ENCODE measurements around the gene CBFA2T3. TPM values are rescaled to one million over a fixed set of nuclear protein-coding genes. Genes with fewer than 3 reads are reported as not detected.
"Not testable (repeated sequence)": the region's sequence is repeated elsewhere in the genome, so short reads cannot be mapped to it uniquely, and the experiment has no call there.

Gene CBFA2T3
- total and polyA plus RNA-seq, 7 experiments from 2014 or later, result 0.14 to 25.2 (median 0.38) TPM; not detected in 1

DNA sequence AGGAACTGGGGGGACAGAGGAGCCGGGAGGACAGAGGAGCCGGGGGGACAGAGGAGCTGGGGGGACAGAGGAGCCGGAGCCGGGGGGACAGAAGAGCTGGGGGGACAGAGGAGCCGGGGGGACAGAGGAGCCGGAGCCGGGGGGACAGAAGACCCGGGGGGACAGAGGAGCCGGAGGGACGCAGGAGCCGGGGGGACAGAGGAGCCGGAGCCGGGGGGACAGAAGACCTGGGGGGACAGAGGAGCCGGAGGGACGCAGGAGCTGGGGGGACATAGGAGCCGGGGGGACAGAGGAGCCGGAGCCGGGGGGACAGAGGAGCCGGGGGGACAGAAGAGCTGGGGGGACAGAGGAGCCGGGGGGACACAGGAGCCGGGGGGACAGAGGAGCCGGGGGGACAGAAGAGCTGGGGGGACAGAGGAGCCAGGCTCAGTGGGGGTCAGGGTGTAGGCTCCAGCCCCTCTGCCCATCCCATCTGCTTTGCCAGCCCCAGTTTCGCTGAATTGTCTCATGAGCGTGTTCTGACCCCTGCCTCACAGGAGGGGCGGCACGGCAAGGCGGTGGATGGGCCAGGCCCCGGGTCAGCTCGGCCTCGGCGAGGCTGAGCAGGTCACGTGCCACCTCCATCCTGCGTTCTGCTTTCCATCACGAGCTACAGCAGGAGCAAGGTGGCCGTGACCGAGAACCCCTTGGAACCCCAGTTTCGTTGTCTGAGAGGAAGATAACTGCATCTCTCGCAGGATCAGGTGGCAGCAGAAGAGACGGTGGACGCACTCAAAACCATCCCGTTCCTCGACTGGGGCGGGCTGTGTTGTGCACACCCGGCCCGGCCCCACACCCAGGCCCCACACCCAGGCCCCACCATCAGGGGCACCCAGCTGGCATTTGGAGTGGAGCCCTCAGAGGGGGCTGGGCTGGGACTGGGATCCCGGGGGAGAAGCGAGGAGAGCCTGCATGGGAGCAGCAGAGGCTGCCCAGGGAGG lies 26.1 kb upstream of the CBFA2T3 start:
- Histone ChIP-seq H3K9me3 (ENCODE audit: control insufficient read depth in 2 of 3, low read length in 3 of 3) (peaks cover 0 to 11% (median 0%) of the 10 kb centered on the region in 3 experiments), H3K36me3 (ENCODE audit: control insufficient read depth in 2 of 3, insufficient read depth in 3 of 3, low read length in 3 of 3) (no peaks in the 10 kb centered on the region), H3K27me3 (ENCODE audit: control insufficient read depth in 2 of 2, insufficient read depth in 2 of 2, low read length in 2 of 2) (no peaks in the 10 kb centered on the region), H3K4me3 (ENCODE audit: low read length) (no peak overlapping the region), H3K27ac (ENCODE audit: low read depth, low read length) (no peak overlapping the region), H3K4me1 (ENCODE audit: control insufficient read depth in 2 of 2, insufficient read depth in 2 of 2, low read length in 2 of 2) (no peaks in the 10 kb centered on the region)
- intact Hi-C loops (cut with micrococcal nuclease), result no loop called here
- no peak overlapping the region for H3K27ac Mint-ChIP-seq
- no peak for ATAC-seq
- H3K4me1 Mint-ChIP-seq, result peaks cover 0 to 26% (median 18%) of the 10 kb centered on the region in 7 donors
- H3K9me3 Mint-ChIP-seq, result peaks cover 0 to 17% (median 7%) of the 10 kb centered on the region in 11 donors
- peaks cover 21 to 28% (median 23%) of the 10 kb centered on the region in 5 donors for H3K27me3 Mint-ChIP-seq
- no peak for DNase-seq
- H3K4me3 Mint-ChIP-seq, result peak overlapping the region in 1 of 10 donors; percentile 13
- ChIA-PET CTCF (no interaction called here), POLR2A (no interaction called here)
- peaks cover 0 to 5% (median 0%) of the 10 kb centered on the region in 5 donors for H3K36me3 Mint-ChIP-seq

GRCh38 chr16:89002081-89002480 lies 25.1 kb upstream of the CBFA2T3 start:
- H3K4me3 ChIP-seq (ENCODE audit: low read length); H3K27ac Mint-ChIP-seq; H3K27ac ChIP-seq (ENCODE audit: low read depth, low read length); H3K4me3 Mint-ChIP-seq; POLR2A ChIA-PET; DNase-seq; H3K4me1 ChIP-seq (ENCODE audit: control insufficient read depth in 2 of 2, insufficient read depth in 2 of 2, low read length in 2 of 2); H3K27me3 ChIP-seq (ENCODE audit: control insufficient read depth in 2 of 2, insufficient read depth in 2 of 2, low read length in 2 of 2); H3K36me3 ChIP-seq (ENCODE audit: control insufficient read depth in 2 of 3, insufficient read depth in 3 of 3, low read length in 3 of 3); ATAC-seq; intact Hi-C loops (cut with micrococcal nuclease); H3K36me3 Mint-ChIP-seq: not testable (repeated sequence)
- Mint-ChIP-seq H3K9me3 (peaks cover 4 to 24% (median 14%) of the 10 kb centered on the region in 11 donors), H3K27me3 (peaks cover 15 to 28% (median 19%) of the 10 kb centered on the region in 5 donors), H3K4me1 (peaks cover 0 to 26% (median 18%) of the 10 kb centered on the region in 7 donors)
- peaks cover 0 to 21% (median 0%) of the 10 kb centered on the region in 3 experiments for H3K9me3 ChIP-seq (ENCODE audit: control insufficient read depth in 2 of 3, low read length in 3 of 3)
- CTCF ChIA-PET, result interaction anchor here (0.7 kb wide), 1 partner anchor 565 kb away, joined by 4 read pairs; no protein-coding TSS in a partner anchor

DNA sequence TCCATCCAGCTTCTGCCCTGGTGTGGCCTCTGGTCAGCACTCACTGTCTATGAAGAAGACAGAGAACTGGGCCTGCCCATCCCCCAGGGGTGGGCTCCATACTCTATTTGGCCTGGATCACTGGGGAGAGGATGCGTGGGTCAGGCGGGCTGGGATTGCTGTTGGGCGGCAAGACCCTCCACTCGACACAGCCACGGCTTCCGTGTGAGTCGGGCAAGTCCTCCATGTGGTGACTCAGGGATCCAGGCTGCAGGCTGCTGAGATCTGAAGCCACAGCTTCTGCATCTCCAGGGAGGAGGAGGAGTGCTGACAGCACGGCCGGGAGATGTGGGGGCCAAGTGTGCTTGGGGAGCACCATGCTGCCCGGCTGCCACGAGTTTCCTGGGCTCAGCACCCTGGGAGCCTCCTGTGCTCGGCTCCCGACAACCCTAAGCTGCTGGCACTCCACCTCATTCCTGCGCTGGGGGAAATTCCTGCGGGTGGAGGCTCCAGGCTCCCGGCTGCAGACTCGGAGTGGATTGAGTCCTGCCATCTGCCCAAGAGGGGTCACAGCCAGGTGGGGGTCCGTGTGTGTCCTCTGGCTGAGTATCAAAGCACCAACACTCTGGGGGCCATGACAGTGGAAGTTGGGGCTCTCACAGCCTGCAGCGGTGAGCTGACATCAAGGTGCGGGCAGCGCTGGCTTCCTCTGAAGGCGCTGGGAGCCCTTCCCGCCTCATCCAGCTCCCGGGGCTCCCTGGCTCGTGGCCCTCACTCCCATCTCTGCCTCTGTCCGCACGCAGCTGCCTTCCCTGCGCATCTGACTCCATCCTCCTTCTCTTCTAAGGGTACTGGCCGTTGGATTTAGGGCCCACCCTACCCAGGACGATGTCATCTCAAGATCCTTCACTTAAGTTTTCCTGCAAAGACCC lies 24.4 kb upstream of the CBFA2T3 start:
- Mint-ChIP-seq H3K27ac (no peak overlapping the region), H3K4me1 (peaks cover 0 to 26% (median 18%) of the 10 kb centered on the region in 7 donors), H3K27me3 (peaks cover 15 to 28% (median 19%) of the 10 kb centered on the region in 5 donors), H3K36me3 (peaks cover 0 to 5% (median 5%) of the 10 kb centered on the region in 5 donors), H3K9me3 (peaks cover 4 to 25% (median 14%) of the 10 kb centered on the region in 11 donors), H3K4me3 (peak overlapping the region in 1 of 10 donors; percentile 41)
- H3K27me3 ChIP-seq (ENCODE audit: control insufficient read depth in 2 of 2, insufficient read depth in 2 of 2, low read length in 2 of 2), result no peaks in the 10 kb centered on the region
- ATAC-seq (no peak), DNase-seq (no peak)
- peaks cover 0 to 24% (median 0%) of the 10 kb centered on the region in 3 experiments for H3K9me3 ChIP-seq (ENCODE audit: control insufficient read depth in 2 of 3, low read length in 3 of 3)
- H3K4me3 ChIP-seq (ENCODE audit: low read length), result no peak overlapping the region
- intact Hi-C loops (cut with micrococcal nuclease), result no loop called here
- H3K4me1 ChIP-seq (ENCODE audit: control insufficient read depth in 2 of 2, insufficient read depth in 2 of 2, low read length in 2 of 2), result no peaks in the 10 kb centered on the region
- ChIA-PET POLR2A (no interaction called here), CTCF (no interaction called here)
- H3K36me3 ChIP-seq (ENCODE audit: control insufficient read depth in 2 of 3, insufficient read depth in 3 of 3, low read length in 3 of 3), result no peaks in the 10 kb centered on the region
- no peak overlapping the region for H3K27ac ChIP-seq (ENCODE audit: low read depth, low read length)

DNA sequence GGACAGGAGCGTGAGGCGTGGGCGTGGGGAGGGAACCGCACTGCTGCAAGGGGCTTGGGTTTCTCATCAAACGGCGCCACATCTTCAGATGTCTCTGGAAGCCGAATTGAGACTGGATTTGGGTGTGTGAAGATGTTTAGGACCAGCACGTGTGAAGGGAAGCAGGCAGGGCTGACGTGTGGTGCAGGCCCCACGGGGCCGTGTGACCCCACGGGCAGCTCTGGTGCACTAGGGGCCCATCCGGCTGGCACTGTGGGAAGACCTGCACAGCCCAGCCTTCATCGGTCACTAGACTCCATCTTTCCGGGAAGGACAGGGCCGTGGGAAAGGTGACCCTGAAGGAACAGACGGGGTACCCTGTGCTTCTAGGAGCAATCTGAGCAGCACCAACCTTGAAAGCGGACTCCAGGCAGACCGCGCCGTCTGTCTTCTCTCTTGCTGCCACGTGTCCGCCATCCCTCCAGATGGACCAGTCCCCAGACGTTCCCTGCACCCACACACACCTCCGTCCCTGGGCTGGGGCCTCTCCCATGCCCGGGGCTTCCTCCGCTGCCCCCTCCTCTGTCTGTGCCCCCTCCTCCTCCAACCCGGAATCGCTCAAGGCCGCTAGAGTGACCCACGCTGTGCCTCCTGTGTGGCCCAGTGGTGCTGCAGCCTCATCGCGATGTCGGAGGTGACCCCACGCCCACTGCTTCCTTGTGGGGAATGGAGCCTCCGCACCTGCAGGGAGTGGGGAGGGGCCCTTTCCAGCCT lies 23.4 kb upstream of the CBFA2T3 start:
- Mint-ChIP-seq H3K27me3 (peaks cover 15 to 20% (median 19%) of the 10 kb centered on the region in 5 donors), H3K4me3 (peak overlapping the region; percentile 7 to 80 (median 66)), H3K9me3 (peaks cover 4 to 25% (median 14%) of the 10 kb centered on the region in 11 donors), H3K4me1 (peaks cover under 1 to 26% (median 18%) of the 10 kb centered on the region in 7 donors), H3K27ac (peak overlapping the region in 8 of 9 donors; percentile 29 to 96 (median 84)), H3K36me3 (peaks cover 0 to 5% (median 5%) of the 10 kb centered on the region in 5 donors)
- H3K27me3 ChIP-seq (ENCODE audit: control insufficient read depth in 2 of 2, insufficient read depth in 2 of 2, low read length in 2 of 2), result no peaks in the 10 kb centered on the region
- H3K27ac ChIP-seq (ENCODE audit: low read depth, low read length), result no peak overlapping the region
- H3K4me1 ChIP-seq (ENCODE audit: control insufficient read depth in 2 of 2, insufficient read depth in 2 of 2, low read length in 2 of 2), result no peaks in the 10 kb centered on the region
- POLR2A ChIA-PET, result no interaction called here
- peaks cover 0 to 24% (median 0%) of the 10 kb centered on the region in 3 experiments for H3K9me3 ChIP-seq (ENCODE audit: control insufficient read depth in 2 of 3, low read length in 3 of 3)
- CTCF ChIA-PET, result no interaction called here
- intact Hi-C loops (cut with micrococcal nuclease), result no loop called here
- no peaks in the 10 kb centered on the region for H3K36me3 ChIP-seq (ENCODE audit: control insufficient read depth in 2 of 3, insufficient read depth in 3 of 3, low read length in 3 of 3)
- DNase-seq, result no peak
- no peak overlapping the region for H3K4me3 ChIP-seq (ENCODE audit: low read length)
- ATAC-seq, result no peak

- H3K9me3 Mint-ChIP-seq, result peaks cover 4 to 25% (median 14%) of the 10 kb centered on the region in 11 donors
- Histone ChIP-seq H3K4me1 (ENCODE audit: control insufficient read depth in 2 of 2, insufficient read depth in 2 of 2, low read length in 2 of 2) (no peaks in the 10 kb centered on the region), H3K27ac (ENCODE audit: low read depth, low read length) (no peak overlapping the region), H3K4me3 (ENCODE audit: low read length) (no peak overlapping the region), H3K9me3 (ENCODE audit: control insufficient read depth in 2 of 3, low read length in 3 of 3) (peaks cover 0 to 24% (median 0%) of the 10 kb centered on the region in 3 experiments), H3K36me3 (ENCODE audit: control insufficient read depth in 2 of 3, insufficient read depth in 3 of 3, low read length in 3 of 3) (no peaks in the 10 kb centered on the region), H3K27me3 (ENCODE audit: control insufficient read depth in 2 of 2, insufficient read depth in 2 of 2, low read length in 2 of 2) (no peaks in the 10 kb centered on the region)
- peak in 7 of 9 donors; percentile 33 to 57 (median 42) for DNase-seq
- intact Hi-C loops (cut with micrococcal nuclease), result no loop called here
- peaks cover 11 to 17% (median 14%) of the 10 kb centered on the region in 5 donors for H3K27me3 Mint-ChIP-seq
- H3K27ac Mint-ChIP-seq, result peak overlapping the region; percentile 19 to 96 (median 78)
- H3K36me3 Mint-ChIP-seq, result peaks cover 0 to 5% (median 5%) of the 10 kb centered on the region in 5 donors
- ATAC-seq, result peak; percentile 74
- ChIA-PET CTCF (no interaction called here), POLR2A (no interaction called here)
- H3K4me1 Mint-ChIP-seq, result peaks cover 6 to 32% (median 25%) of the 10 kb centered on the region in 7 donors
- H3K4me3 Mint-ChIP-seq, result peak overlapping the region; percentile 42 to 80 (median 66)
These were observed 22.6 kb upstream of the CBFA2T3 start for GRCh38 chr16:88999457-89000206.
